Measurements from ENCODE around the gene TM9SF3. TPM values are rescaled to one million over a fixed set of nuclear protein-coding genes. Genes with fewer than 3 reads are reported as not detected.

The TM9SF3 gene
- total RNA-seq, 1 experiment from 2014 or later = 75.2 TPM

DNA sequence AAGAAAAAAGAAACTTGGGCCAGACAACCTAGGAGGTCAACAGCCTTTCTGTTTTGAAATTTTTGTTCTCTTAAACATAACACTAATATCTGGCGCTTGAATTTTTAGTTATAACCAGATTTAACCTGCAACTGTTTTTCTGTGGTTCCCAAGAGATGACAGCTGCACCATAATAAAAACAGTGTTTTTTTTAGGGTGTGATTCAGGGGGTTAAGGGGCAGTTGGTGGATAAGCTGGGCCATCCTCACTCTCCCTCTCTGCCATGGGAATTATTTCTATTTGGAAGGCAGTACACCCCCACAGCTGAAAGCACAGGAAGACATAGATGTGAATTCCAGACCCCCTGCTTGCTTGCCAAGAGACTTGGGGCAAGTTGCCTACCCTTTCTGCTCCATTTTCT lies 20.1 kb upstream of the TM9SF3 start:
- no TSS peak for BruUV-seq (replicated peaks)
- H3K27ac ChIP-seq = no peak overlapping the region

DNA sequence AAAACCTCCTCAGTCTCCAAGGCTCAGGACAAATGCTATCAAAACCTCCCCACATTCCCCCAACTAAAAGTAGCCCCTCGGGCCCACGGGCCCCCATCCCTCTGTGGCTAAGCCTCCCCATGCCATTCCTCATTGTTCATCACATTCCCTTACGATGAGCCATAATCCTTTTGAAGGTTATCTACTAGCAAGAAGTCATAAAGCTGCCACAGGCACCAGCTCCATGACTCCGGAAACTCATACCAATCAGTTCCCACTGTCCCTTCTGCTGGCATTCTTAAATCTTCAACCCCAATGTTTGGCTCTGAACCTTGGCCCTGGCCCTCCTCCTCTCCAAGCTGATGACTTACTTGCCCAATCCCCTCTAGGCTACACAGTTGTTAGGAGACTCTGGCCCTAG lies 19.4 kb upstream of the TM9SF3 start:
- Histone ChIP-seq H3F3A (ENCODE audit: insufficient read depth, low read depth) (no peaks in the 10 kb centered on the region), H4K20me1 (ENCODE audit: insufficient read depth) (no peaks in the 10 kb centered on the region), H3K27ac (no peak overlapping the region), H3K4me3 (no peak overlapping the region), H3K36me3 (ENCODE audit: low read depth) (no peaks in the 10 kb centered on the region), H3K4me2 (no peak overlapping the region), H3K4me1 (replicated peaks; ENCODE audit: insufficient read depth) (no peaks in the 10 kb centered on the region), H3K9me3 (ENCODE audit: insufficient read depth, low read depth) (no peaks in the 10 kb centered on the region), H3K9me2 (ENCODE audit: insufficient read depth) (no peaks in the 10 kb centered on the region), H3K79me2 (ENCODE audit: low read depth) (no peaks in the 10 kb centered on the region), H2AFZ (no peak overlapping the region), H3K27me3 (ENCODE audit: insufficient read depth, low read depth) (no peaks in the 10 kb centered on the region)
- BruUV-seq (replicated peaks) = no TSS peak
- ChIA-PET CTCF (no interaction called here), POLR2A (ENCODE audit: unreplicated experiment) (interaction anchor here (1.0 kb wide), 1 partner anchor 27 kb away, joined by 6 read pairs; no protein-coding TSS in a partner anchor)
- intact Hi-C loops (cut with micrococcal nuclease; ENCODE audit: unreplicated experiment) = no loop called here
- TF ChIP-seq EZH2 (IDR thresholded peaks at IDR 0.05; ENCODE audit: low read depth) = no peak
- TF ChIP-seq, protein P1, sequence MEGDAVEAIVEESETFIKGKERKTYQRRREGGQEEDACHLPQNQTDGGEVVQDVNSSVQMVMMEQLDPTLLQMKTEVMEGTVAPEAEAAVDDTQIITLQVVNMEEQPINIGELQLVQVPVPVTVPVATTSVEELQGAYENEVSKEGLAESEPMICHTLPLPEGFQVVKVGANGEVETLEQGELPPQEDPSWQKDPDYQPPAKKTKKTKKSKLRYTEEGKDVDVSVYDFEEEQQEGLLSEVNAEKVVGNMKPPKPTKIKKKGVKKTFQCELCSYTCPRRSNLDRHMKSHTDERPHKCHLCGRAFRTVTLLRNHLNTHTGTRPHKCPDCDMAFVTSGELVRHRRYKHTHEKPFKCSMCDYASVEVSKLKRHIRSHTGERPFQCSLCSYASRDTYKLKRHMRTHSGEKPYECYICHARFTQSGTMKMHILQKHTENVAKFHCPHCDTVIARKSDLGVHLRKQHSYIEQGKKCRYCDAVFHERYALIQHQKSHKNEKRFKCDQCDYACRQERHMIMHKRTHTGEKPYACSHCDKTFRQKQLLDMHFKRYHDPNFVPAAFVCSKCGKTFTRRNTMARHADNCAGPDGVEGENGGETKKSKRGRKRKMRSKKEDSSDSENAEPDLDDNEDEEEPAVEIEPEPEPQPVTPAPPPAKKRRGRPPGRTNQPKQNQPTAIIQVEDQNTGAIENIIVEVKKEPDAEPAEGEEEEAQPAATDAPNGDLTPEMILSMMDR (conservative IDR thresholded peaks at IDR 0.05) = no peak
- DNase-seq = peak in 1 of 2 experiments; percentile 7

More for the DNA sequence above, 20.1 kb upstream of the TM9SF3 start:
- Histone ChIP-seq H3K4me3 (no peak overlapping the region), H3K4me1 (replicated peaks; ENCODE audit: insufficient read depth) (no peaks in the 10 kb centered on the region), H3K79me2 (ENCODE audit: low read depth) (no peaks in the 10 kb centered on the region), H4K20me1 (ENCODE audit: insufficient read depth) (no peaks in the 10 kb centered on the region), H3K27me3 (ENCODE audit: insufficient read depth, low read depth) (no peaks in the 10 kb centered on the region), H3K9me2 (ENCODE audit: insufficient read depth) (no peaks in the 10 kb centered on the region), H3K4me2 (no peak overlapping the region), H3K9me3 (ENCODE audit: insufficient read depth, low read depth) (no peaks in the 10 kb centered on the region), H3F3A (ENCODE audit: insufficient read depth, low read depth) (no peaks in the 10 kb centered on the region), H2AFZ (no peak overlapping the region), H3K36me3 (ENCODE audit: low read depth) (no peaks in the 10 kb centered on the region)
- TF ChIP-seq, protein P1 (conservative IDR thresholded peaks at IDR 0.05) = no peak
- TF ChIP-seq EZH2 (IDR thresholded peaks at IDR 0.05; ENCODE audit: low read depth) = no peak
- POLR2A ChIA-PET (ENCODE audit: unreplicated experiment) = no interaction called here
- intact Hi-C loops (cut with micrococcal nuclease; ENCODE audit: unreplicated experiment) = no loop called here
- no peak for DNase-seq
- CTCF ChIA-PET = no interaction called here

DNA sequence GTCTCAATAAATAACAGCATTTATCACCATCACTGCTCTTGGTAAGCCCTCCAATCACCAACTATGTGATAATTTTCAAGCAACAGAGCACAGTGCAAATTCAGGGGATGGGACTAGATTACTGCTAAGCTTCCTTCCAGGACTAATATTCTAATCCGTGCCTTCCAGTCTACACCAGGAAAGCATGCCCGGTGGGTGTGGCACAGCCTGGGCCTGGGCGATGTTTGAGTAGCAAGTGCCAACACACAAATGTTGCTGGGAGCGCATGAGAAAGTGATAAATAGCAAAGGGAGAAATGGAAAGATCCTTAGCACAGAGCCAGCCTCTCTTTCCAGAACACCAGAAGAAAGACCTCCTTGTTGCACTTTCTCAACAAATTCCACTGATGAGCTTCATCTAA lies 13.5 kb upstream of the TM9SF3 start:
- H3K4me3 ChIP-seq = no peak overlapping the region
- H3K9me2 ChIP-seq (ENCODE audit: insufficient read depth) = no peaks in the 10 kb centered on the region
- no peaks in the 10 kb centered on the region for H3F3A ChIP-seq (ENCODE audit: insufficient read depth, low read depth)
- no peak overlapping the region for H2AFZ ChIP-seq
- H4K20me1 ChIP-seq (ENCODE audit: insufficient read depth) = no peaks in the 10 kb centered on the region
- H3K79me2 ChIP-seq (ENCODE audit: low read depth) = no peaks in the 10 kb centered on the region
- intact Hi-C loops (cut with micrococcal nuclease; ENCODE audit: unreplicated experiment) = no loop called here
- no peak overlapping the region for H3K4me2 ChIP-seq
- ChIA-PET POLR2A (ENCODE audit: unreplicated experiment) (no interaction called here), CTCF (no interaction called here)
- no peaks in the 10 kb centered on the region for H3K36me3 ChIP-seq (ENCODE audit: low read depth)
- no peaks in the 10 kb centered on the region for H3K4me1 ChIP-seq (replicated peaks; ENCODE audit: insufficient read depth)
- H3K27ac ChIP-seq = no peak overlapping the region
- H3K9me3 ChIP-seq (ENCODE audit: insufficient read depth, low read depth) = no peaks in the 10 kb centered on the region
- DNase-seq = no peak
- TF ChIP-seq EZH2 (IDR thresholded peaks at IDR 0.05; ENCODE audit: low read depth) = no peak
- TF ChIP-seq, protein P1 (conservative IDR thresholded peaks at IDR 0.05) = no peak
- H3K27me3 ChIP-seq (ENCODE audit: insufficient read depth, low read depth) = peaks cover 7% of the 10 kb centered on the region; the same call in 1 of the 2 replicates
- BruUV-seq (replicated peaks) = no TSS peak
